ENCODE data around the gene PSMB3. TPM values are rescaled to one million over a fixed set of nuclear protein-coding genes. Genes with fewer than 3 reads are reported as not detected.

The PSMB3 gene
- total RNA-seq, 1 experiment from 2014 or later: 273 TPM

DNA sequence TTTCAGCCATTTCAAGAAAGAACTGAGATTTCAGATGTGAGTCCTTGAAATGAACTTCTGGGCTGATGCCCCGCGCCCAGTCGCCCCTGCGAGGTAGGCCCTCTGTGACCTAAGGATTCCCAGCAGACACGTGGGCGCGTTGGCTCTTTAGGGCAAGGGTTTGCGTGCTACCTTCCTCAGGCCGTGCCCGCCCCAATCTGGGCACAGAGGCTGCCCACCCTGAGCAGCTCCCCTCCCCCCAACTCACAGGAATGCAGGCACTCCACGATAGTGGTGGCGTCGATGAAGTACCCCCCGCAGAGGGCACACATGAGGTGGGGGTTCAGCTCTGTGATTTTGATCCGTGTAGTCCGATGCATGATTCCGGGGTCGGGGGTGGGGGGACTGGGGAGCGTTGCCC, 12.5 kb upstream of the PSMB3 start (continued):
- TF ChIP-seq TP53 (CRISPR knock-in tag; IDR thresholded peaks at IDR 0.05): no peak
- TF ChIP-seq, protein P1, sequence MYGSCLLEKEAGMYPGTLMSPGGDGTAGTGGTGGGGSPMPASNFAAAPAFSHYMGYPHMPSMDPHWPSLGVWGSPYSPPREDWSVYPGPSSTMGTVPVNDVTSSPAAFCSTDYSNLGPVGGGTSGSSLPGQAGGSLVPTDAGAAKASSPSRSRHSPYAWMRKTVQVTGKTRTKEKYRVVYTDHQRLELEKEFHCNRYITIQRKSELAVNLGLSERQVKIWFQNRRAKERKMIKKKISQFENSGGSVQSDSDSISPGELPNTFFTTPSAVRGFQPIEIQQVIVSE (CRISPR knock-in tag; IDR thresholded peaks at IDR 0.05; ENCODE audit: borderline replicate concordance): no peak

DNA sequence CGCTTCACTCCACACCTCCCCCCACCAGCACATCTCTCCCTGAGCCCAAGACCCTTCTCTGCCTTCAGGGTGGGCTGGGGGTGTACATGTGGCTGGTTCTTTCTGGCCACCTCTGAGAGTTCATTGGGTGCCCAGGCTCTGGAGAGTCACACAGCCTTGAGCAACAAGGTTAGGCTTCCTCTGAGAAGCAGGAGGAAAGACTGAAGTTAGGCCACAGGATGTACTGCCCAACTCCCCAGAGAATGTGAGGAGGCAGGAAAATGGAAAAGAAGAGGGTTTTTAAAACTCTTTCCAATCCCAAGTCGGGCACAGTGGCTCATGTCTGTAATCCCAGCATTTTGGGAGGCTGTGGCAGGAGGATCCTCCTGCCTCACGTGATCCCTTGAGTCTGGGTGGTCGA, 11.7 kb upstream of the PSMB3 start:
- peaks cover 44% of the 10 kb centered on the region for H3K4me1 Mint-ChIP-seq
- ChIA-PET CTCF (no interaction called here), POLR2A (no interaction called here)
- no peak overlapping the region; the same call in 1 of the 2 replicates for H3K27ac Mint-ChIP-seq
- H3K4me3 Mint-ChIP-seq: no peak overlapping the region
- peaks cover 30% of the 10 kb centered on the region for H3K36me3 Mint-ChIP-seq
- ATAC-seq (no peak), DNase-seq (ENCODE audit: low spot score) (no peak)
- no peaks in the 10 kb centered on the region for H3K9me3 Mint-ChIP-seq
- TF ChIP-seq ZNF232 (CRISPR knock-in tag; IDR thresholded peaks at IDR 0.05): no peak
- no peak for TF ChIP-seq ZNF396 (CRISPR knock-in tag; IDR thresholded peaks at IDR 0.05; ENCODE audit: borderline replicate concordance)
- TF ChIP-seq ESRRA (CRISPR knock-in tag; IDR thresholded peaks at IDR 0.05; ENCODE audit: borderline replicate concordance): no peak
- TF ChIP-seq, protein P2, sequence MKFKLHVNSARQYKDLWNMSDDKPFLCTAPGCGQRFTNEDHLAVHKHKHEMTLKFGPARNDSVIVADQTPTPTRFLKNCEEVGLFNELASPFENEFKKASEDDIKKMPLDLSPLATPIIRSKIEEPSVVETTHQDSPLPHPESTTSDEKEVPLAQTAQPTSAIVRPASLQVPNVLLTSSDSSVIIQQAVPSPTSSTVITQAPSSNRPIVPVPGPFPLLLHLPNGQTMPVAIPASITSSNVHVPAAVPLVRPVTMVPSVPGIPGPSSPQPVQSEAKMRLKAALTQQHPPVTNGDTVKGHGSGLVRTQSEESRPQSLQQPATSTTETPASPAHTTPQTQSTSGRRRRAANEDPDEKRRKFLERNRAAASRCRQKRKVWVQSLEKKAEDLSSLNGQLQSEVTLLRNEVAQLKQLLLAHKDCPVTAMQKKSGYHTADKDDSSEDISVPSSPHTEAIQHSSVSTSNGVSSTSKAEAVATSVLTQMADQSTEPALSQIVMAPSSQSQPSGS (CRISPR knock-in tag; IDR thresholded peaks at IDR 0.05; ENCODE audit: borderline replicate concordance, low read depth): no peak
- TF ChIP-seq, protein P3, sequence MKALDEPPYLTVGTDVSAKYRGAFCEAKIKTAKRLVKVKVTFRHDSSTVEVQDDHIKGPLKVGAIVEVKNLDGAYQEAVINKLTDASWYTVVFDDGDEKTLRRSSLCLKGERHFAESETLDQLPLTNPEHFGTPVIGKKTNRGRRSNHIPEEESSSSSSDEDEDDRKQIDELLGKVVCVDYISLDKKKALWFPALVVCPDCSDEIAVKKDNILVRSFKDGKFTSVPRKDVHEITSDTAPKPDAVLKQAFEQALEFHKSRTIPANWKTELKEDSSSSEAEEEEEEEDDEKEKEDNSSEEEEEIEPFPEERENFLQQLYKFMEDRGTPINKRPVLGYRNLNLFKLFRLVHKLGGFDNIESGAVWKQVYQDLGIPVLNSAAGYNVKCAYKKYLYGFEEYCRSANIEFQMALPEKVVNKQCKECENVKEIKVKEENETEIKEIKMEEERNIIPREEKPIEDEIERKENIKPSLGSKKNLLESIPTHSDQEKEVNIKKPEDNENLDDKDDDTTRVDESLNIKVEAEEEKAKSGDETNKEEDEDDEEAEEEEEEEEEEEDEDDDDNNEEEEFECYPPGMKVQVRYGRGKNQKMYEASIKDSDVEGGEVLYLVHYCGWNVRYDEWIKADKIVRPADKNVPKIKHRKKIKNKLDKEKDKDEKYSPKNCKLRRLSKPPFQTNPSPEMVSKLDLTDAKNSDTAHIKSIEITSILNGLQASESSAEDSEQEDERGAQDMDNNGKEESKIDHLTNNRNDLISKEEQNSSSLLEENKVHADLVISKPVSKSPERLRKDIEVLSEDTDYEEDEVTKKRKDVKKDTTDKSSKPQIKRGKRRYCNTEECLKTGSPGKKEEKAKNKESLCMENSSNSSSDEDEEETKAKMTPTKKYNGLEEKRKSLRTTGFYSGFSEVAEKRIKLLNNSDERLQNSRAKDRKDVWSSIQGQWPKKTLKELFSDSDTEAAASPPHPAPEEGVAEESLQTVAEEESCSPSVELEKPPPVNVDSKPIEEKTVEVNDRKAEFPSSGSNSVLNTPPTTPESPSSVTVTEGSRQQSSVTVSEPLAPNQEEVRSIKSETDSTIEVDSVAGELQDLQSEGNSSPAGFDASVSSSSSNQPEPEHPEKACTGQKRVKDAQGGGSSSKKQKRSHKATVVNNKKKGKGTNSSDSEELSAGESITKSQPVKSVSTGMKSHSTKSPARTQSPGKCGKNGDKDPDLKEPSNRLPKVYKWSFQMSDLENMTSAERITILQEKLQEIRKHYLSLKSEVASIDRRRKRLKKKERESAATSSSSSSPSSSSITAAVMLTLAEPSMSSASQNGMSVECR (CRISPR knock-in tag; IDR thresholded peaks at IDR 0.05; ENCODE audit: borderline replicate concordance): no peak
- TF ChIP-seq TCF7 (CRISPR knock-in tag; IDR thresholded peaks at IDR 0.05; ENCODE audit: low read depth): no peak
- TF ChIP-seq, protein P4, sequence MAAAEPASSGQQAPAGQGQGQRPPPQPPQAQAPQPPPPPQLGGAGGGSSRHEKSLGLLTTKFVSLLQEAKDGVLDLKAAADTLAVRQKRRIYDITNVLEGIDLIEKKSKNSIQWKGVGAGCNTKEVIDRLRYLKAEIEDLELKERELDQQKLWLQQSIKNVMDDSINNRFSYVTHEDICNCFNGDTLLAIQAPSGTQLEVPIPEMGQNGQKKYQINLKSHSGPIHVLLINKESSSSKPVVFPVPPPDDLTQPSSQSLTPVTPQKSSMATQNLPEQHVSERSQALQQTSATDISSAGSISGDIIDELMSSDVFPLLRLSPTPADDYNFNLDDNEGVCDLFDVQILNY (CRISPR knock-in tag; IDR thresholded peaks at IDR 0.05): no peak
- TF ChIP-seq, protein P5, sequence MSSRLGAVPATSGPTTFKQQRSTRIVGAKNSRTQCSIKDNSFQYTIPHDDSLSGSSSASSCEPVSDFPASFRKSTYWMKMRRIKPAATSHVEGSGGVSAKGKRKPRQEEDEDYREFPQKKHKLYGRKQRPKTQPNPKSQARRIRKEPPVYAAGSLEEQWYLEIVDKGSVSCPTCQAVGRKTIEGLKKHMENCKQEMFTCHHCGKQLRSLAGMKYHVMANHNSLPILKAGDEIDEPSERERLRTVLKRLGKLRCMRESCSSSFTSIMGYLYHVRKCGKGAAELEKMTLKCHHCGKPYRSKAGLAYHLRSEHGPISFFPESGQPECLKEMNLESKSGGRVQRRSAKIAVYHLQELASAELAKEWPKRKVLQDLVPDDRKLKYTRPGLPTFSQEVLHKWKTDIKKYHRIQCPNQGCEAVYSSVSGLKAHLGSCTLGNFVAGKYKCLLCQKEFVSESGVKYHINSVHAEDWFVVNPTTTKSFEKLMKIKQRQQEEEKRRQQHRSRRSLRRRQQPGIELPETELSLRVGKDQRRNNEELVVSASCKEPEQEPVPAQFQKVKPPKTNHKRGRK (CRISPR knock-in tag; IDR thresholded peaks at IDR 0.05; ENCODE audit: borderline replicate concordance): no peak
- TF ChIP-seq, protein P6, sequence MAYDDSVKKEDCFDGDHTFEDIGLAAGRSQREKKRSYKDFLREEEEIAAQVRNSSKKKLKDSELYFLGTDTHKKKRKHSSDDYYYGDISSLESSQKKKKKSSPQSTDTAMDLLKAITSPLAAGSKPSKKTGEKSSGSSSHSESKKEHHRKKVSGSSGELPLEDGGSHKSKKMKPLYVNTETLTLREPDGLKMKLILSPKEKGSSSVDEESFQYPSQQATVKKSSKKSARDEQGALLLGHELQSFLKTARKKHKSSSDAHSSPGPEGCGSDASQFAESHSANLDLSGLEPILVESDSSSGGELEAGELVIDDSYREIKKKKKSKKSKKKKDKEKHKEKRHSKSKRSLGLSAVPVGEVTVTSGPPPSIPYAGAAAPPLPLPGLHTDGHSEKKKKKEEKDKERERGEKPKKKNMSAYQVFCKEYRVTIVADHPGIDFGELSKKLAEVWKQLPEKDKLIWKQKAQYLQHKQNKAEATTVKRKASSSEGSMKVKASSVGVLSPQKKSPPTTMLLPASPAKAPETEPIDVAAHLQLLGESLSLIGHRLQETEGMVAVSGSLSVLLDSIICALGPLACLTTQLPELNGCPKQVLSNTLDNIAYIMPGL (CRISPR knock-in tag; IDR thresholded peaks at IDR 0.05): no peak
- no peak for TF ChIP-seq NR2C2 (CRISPR knock-in tag; IDR thresholded peaks at IDR 0.05)
- TF ChIP-seq CREB1 (CRISPR knock-in tag; IDR thresholded peaks at IDR 0.05): no peak
- TF ChIP-seq, protein P7, sequence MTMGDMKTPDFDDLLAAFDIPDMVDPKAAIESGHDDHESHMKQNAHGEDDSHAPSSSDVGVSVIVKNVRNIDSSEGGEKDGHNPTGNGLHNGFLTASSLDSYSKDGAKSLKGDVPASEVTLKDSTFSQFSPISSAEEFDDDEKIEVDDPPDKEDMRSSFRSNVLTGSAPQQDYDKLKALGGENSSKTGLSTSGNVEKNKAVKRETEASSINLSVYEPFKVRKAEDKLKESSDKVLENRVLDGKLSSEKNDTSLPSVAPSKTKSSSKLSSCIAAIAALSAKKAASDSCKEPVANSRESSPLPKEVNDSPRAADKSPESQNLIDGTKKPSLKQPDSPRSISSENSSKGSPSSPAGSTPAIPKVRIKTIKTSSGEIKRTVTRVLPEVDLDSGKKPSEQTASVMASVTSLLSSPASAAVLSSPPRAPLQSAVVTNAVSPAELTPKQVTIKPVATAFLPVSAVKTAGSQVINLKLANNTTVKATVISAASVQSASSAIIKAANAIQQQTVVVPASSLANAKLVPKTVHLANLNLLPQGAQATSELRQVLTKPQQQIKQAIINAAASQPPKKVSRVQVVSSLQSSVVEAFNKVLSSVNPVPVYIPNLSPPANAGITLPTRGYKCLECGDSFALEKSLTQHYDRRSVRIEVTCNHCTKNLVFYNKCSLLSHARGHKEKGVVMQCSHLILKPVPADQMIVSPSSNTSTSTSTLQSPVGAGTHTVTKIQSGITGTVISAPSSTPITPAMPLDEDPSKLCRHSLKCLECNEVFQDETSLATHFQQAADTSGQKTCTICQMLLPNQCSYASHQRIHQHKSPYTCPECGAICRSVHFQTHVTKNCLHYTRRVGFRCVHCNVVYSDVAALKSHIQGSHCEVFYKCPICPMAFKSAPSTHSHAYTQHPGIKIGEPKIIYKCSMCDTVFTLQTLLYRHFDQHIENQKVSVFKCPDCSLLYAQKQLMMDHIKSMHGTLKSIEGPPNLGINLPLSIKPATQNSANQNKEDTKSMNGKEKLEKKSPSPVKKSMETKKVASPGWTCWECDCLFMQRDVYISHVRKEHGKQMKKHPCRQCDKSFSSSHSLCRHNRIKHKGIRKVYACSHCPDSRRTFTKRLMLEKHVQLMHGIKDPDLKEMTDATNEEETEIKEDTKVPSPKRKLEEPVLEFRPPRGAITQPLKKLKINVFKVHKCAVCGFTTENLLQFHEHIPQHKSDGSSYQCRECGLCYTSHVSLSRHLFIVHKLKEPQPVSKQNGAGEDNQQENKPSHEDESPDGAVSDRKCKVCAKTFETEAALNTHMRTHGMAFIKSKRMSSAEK (CRISPR knock-in tag; IDR thresholded peaks at IDR 0.05; ENCODE audit: borderline replicate concordance): no peak
- TF ChIP-seq NFYB (CRISPR knock-in tag; conservative IDR thresholded peaks at IDR 0.05; ENCODE audit: low read depth): no peak
- no peak for TF ChIP-seq OVOL2 (CRISPR knock-in tag; IDR thresholded peaks at IDR 0.05; ENCODE audit: borderline replicate concordance)
- no peak for TF ChIP-seq SMAD4 (CRISPR knock-in tag; IDR thresholded peaks at IDR 0.05)
- no peaks in the 10 kb centered on the region for H3K27me3 Mint-ChIP-seq (ENCODE audit: low read depth)

Measured in WTC11 (cell line).